ENCODE results near the gene TRIM4.

The TRIM4 gene

DNA sequence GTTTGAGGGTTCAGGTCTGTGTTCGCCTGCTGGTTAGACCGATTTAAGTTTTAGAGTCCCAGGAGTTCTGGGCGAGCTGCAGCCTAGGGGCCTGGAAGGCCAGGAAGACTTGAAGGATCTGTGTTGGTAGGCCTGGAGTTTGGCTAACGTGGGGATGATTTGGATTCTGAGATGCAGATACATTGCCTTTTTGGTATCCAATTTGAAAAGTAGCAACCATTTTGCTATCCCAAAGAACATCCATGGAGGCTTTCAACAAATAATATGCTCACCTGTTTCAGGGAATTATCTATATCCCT, 433 bp upstream of the TRIM4 start:
- Histone ChIP-seq H3K9ac (peak overlapping the region; percentile 87), H3K4me1 (peaks cover 7% of the 10 kb centered on the region), H3K79me2 (peaks cover 23% of the 10 kb centered on the region), H3K4me3 (ENCODE audit: low read depth, low read length) (peak overlapping the region; percentile 71), H3K27me3 (ENCODE audit: control insufficient read depth, insufficient read depth, low read length) (no peaks in the 10 kb centered on the region), H3K4me2 (ENCODE audit: low read length) (peak overlapping the region; percentile 60), H3K9me3 (ENCODE audit: control insufficient read depth, low read length) (no peaks in the 10 kb centered on the region), H2AFZ (peak overlapping the region; percentile 95), H3K36me3 (ENCODE audit: control insufficient read depth, insufficient read depth, low read length) (peaks cover 3% of the 10 kb centered on the region), H3K27ac (peak overlapping the region; percentile 89)
- TF ChIP-seq, protein P1, sequence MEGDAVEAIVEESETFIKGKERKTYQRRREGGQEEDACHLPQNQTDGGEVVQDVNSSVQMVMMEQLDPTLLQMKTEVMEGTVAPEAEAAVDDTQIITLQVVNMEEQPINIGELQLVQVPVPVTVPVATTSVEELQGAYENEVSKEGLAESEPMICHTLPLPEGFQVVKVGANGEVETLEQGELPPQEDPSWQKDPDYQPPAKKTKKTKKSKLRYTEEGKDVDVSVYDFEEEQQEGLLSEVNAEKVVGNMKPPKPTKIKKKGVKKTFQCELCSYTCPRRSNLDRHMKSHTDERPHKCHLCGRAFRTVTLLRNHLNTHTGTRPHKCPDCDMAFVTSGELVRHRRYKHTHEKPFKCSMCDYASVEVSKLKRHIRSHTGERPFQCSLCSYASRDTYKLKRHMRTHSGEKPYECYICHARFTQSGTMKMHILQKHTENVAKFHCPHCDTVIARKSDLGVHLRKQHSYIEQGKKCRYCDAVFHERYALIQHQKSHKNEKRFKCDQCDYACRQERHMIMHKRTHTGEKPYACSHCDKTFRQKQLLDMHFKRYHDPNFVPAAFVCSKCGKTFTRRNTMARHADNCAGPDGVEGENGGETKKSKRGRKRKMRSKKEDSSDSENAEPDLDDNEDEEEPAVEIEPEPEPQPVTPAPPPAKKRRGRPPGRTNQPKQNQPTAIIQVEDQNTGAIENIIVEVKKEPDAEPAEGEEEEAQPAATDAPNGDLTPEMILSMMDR (IDR thresholded peaks at IDR 0.05), result no peak

DNA sequence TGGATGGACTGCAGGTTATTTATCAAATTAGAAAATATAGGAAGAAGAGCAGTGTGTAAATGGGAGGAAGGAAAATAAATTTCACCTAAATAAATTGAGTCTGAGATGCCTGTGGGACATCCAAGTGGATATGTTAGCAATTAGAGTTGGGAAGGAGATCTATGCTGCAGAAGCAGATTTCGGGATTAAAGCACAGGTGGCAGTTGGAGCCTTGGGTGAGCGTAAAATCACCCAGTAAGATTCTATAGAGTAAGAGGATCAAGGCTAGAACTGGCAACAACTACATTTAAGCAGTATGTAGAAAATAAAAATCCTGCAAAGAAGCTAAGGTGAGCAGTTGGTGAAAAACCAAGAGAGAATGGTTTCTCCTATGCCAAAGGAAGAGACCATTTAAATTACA, 8.4 kb downstream of the TRIM4 start:
- peaks cover 24% of the 10 kb centered on the region for H3K79me2 ChIP-seq
- no peak overlapping the region for H3K9ac ChIP-seq
- no peak overlapping the region for H3K4me3 ChIP-seq (ENCODE audit: low read depth, low read length)
- no peak overlapping the region for H3K27ac ChIP-seq
- no peaks in the 10 kb centered on the region for H3K9me3 ChIP-seq (ENCODE audit: control insufficient read depth, low read length)
- TF ChIP-seq, protein P1 (IDR thresholded peaks at IDR 0.05), result no peak
- H3K27me3 ChIP-seq (ENCODE audit: control insufficient read depth, insufficient read depth, low read length), result no peaks in the 10 kb centered on the region
- H3K4me2 ChIP-seq (ENCODE audit: low read length), result no peak overlapping the region
- no peaks in the 10 kb centered on the region for H3K4me1 ChIP-seq
- H2AFZ ChIP-seq, result no peak overlapping the region
- no peaks in the 10 kb centered on the region for H3K36me3 ChIP-seq (ENCODE audit: control insufficient read depth, insufficient read depth, low read length)

DNA sequence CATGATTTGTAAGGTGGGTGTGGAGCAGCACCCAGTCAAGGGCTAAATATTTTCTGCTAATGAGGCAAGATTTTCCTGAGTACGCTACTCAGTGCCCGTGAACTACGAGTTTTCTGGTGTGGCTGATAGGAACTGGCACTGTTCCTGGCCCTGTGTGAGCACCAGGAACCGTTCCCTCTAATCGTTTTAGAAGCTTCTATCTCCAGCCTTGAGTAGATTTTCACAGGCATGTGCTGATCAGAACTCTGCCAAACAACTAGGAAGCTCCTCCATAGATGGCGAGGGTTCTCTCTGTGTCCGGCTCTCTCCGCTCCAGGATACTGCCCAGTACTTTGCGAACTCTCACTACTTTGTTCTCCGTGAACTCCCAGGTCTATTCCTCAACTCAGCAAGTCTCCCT, 17.7 kb downstream of the TRIM4 start:
- Histone ChIP-seq H3K79me2 (peaks cover 3% of the 10 kb centered on the region), H3K4me2 (ENCODE audit: low read length) (no peak overlapping the region), H2AFZ (no peak overlapping the region), H3K4me1 (no peaks in the 10 kb centered on the region), H3K27ac (no peak overlapping the region), H3K9ac (no peak overlapping the region), H3K27me3 (ENCODE audit: control insufficient read depth, insufficient read depth, low read length) (no peaks in the 10 kb centered on the region), H3K36me3 (ENCODE audit: control insufficient read depth, insufficient read depth, low read length) (no peaks in the 10 kb centered on the region), H3K9me3 (ENCODE audit: control insufficient read depth, low read length) (no peaks in the 10 kb centered on the region), H3K4me3 (ENCODE audit: low read depth, low read length) (no peak overlapping the region)
- TF ChIP-seq, protein P1 (IDR thresholded peaks at IDR 0.05), result no peak

DNA sequence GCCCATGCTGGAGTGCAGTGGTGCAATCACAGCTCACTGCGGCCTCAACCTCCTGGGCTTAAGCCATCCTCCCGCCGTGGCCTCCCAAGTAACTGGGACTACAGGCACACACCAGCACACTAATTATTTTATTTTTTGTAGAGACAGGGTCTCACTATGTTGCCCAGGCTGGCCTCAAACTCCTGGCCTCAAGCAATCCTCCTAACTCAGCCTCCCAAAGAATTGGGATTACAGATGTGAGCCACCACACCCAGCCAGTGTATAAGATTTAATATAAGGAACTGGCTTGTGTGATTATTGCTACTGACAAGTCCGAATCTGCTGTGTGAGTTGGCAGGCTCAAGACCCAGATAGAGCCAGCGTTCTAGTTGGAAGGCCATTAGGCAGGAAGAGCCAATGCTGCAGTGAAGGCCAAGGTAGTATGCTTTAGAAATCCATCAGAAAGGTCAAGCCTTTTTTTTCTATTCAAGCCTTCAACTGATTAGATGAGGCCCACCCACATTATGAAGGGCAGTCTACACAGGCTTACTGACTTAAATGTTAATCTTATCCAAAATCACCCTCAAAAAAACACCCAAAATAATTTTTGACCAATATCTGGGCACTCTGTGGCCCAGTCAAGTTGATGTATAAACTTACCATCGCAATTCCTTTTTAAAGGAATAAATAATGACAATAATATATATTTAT, 19.4 kb downstream of the TRIM4 start:
- no peak overlapping the region for H3K4me3 ChIP-seq (ENCODE audit: low read depth, low read length)
- H3K9ac ChIP-seq, result no peak overlapping the region
- no peak overlapping the region for H3K4me2 ChIP-seq (ENCODE audit: low read length)
- TF ChIP-seq, protein P1 (IDR thresholded peaks at IDR 0.05), result no peak
- no peaks in the 10 kb centered on the region for H3K9me3 ChIP-seq (ENCODE audit: control insufficient read depth, low read length)
- no peaks in the 10 kb centered on the region for H3K36me3 ChIP-seq (ENCODE audit: control insufficient read depth, insufficient read depth, low read length)
- no peak overlapping the region for H3K27ac ChIP-seq
- H3K79me2 ChIP-seq, result peaks cover 3% of the 10 kb centered on the region
- H2AFZ ChIP-seq, result no peak overlapping the region
- H3K4me1 ChIP-seq, result no peaks in the 10 kb centered on the region
- H3K27me3 ChIP-seq (ENCODE audit: control insufficient read depth, insufficient read depth, low read length), result no peaks in the 10 kb centered on the region

DNA sequence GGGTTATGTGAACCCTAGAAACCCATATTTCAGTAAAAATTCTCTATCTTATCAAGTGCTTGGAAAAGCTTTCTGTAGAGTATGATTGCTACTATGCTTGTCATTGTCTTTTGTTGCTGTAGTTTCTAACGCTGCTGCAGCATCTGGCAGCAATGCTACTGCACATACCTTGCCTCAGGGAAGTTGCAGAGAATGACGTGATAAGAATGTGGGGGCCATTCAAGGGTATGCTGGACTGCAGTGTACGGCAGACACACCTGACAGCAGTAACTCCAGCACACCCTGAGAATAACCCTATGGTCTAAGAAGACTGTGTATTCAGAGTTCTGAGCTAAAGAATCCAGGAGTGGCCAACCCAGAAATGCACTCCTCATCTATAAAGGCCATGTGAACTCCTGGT, 20.5 kb downstream of the TRIM4 start:
- Histone ChIP-seq H3K36me3 (ENCODE audit: control insufficient read depth, insufficient read depth, low read length) (no peaks in the 10 kb centered on the region), H3K27ac (no peak overlapping the region), H3K9me3 (ENCODE audit: control insufficient read depth, low read length) (no peaks in the 10 kb centered on the region)

More for the DNA sequence above, 20.5 kb downstream of the TRIM4 start:
- Histone ChIP-seq H3K79me2 (no peaks in the 10 kb centered on the region), H3K27me3 (ENCODE audit: control insufficient read depth, insufficient read depth, low read length) (no peaks in the 10 kb centered on the region), H2AFZ (no peak overlapping the region), H3K4me1 (no peaks in the 10 kb centered on the region), H3K4me3 (ENCODE audit: low read depth, low read length) (no peak overlapping the region), H3K4me2 (ENCODE audit: low read length) (no peak overlapping the region), H3K9ac (no peak overlapping the region)
- TF ChIP-seq, protein P1 (IDR thresholded peaks at IDR 0.05), result no peak

Data from parathyroid adenoma (tissue), 2 donors.